Suprapubic skin (tissue), 4 donors: ENCODE results near the gene IFITM10.

Experiments
- EP300 ChIP-seq: sonication (generic); formaldehyde crosslinking; IDR thresholded peaks from one replicate; pipeline ENCODE4 v1.6.1; 2017; ENCODE audit warnings: antibody characterized with exemption
- POLR2A ChIP-seq, 2 donors: fragments of 450-650 bp; IDR thresholded peaks; one replicate each; pipeline ENCODE4 v1.6.1; 2017; ENCODE audit warnings: antibody characterized with exemption in 2 of 2, mild to moderate bottlenecking in 2 of 2, moderate library complexity in 2 of 2
- POLR2AphosphoS5 ChIP-seq, 3 donors: sonication (generic); formaldehyde crosslinking; IDR thresholded peaks; one replicate each; pipeline ENCODE4 v1.6.1; 2017; ENCODE audit warnings: antibody characterized with exemption in 3 of 3
- TF ChIP-seq, protein P1 (sequence below), 2 donors: fragments of 200-600 bp in 1 of 2; fragments of 450-650 bp in 1 of 2; sonication (generic) in 1 of 2; IDR thresholded peaks; one replicate each; pipeline ENCODE4 v1.5.1; 2016 to 2019; ENCODE audit warnings: antibody characterized with exemption in 2 of 2, mild to moderate bottlenecking in 1 of 2, moderate library complexity in 1 of 2

DNA sequence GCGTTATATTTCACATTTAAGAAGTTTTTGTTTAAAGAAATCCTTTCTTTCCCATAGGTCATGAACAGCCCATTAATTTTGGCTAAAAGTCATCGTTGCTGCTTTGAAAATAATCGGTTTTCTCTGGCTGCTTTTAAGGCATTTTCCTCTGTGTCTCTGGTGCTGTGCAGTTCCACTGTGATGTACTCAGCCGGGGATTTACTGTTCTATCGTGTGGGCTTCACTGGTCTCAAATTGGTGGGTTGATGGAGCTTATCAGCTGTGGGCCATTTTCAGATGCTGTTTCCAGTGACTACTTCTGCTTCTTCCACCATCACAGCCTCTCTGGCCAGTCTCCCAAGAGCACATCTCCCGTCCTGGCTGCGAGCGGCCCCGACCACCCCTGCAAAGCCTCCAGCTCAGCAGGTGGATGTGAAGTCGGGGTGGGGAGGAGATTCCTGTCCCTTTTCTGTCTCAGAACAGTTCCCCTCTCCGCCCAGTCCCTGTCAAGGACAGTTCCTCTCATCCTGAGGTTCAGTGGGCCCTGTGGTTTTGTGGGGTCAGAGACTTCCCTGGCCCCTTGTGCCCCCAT is 20.3 kb downstream of the IFITM10 start:
- TF ChIP-seq, protein P1, sequence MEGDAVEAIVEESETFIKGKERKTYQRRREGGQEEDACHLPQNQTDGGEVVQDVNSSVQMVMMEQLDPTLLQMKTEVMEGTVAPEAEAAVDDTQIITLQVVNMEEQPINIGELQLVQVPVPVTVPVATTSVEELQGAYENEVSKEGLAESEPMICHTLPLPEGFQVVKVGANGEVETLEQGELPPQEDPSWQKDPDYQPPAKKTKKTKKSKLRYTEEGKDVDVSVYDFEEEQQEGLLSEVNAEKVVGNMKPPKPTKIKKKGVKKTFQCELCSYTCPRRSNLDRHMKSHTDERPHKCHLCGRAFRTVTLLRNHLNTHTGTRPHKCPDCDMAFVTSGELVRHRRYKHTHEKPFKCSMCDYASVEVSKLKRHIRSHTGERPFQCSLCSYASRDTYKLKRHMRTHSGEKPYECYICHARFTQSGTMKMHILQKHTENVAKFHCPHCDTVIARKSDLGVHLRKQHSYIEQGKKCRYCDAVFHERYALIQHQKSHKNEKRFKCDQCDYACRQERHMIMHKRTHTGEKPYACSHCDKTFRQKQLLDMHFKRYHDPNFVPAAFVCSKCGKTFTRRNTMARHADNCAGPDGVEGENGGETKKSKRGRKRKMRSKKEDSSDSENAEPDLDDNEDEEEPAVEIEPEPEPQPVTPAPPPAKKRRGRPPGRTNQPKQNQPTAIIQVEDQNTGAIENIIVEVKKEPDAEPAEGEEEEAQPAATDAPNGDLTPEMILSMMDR (IDR thresholded peaks at IDR 0.05) = no peak
- TF ChIP-seq POLR2A (IDR thresholded peaks at IDR 0.05) (no peak), POLR2AphosphoS5 (IDR thresholded peaks at IDR 0.05) (no peak), EP300 (no peak)
